ENCODE data around the gene PARVB.

PARVB gene

DNA sequence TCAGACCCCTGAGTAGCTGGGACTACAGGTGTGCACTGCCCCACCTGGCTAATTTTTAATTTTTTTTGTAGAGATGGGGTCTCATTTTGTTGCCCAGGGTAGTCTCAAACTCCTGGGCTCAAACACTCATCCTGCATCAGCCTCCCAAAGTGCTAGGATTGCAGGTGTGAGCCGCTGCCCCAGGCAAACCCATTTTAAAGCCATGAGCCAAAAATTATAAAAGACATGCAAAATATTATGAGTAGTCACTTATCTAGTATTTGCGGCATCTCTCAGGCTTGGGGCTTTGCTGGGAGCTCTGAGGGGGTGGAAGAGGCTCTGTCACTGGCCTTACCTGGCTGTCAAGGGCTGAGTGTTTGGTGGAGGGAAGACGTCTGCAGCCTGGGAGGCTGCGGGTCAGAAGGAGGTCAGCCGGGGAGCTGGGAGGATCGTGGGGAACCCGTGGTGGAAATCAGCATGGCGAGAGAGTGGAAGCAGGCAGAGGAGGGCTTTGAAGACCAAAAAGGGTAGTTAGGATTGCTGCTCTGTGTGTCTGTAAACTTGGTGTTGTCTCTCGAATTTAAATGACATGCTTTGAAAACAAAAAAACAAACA is 87.6 kb downstream of the PARVB start:
- no peak for ATAC-seq

DNA sequence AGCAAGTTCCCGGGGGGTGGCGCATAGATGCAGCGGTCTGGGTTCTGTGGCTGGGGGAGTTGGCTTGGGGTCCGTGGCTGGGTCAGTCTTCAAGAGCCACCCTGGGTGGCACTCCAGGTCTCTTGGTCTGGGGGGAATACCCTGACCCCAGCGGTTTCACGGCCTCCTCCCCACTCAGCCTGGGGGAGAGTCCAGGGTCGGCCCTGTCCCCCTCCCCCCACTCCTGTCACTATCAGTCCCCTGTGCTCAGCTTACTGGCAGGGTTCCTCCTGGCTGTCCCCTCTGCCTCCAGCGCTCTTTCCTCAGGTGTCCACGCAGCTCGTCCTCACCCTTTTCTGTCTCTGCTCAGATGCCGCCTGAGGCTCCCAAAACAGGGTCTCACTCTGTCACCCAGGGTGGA is 88.1 kb downstream of the PARVB start:
- no peak for ATAC-seq

DNA sequence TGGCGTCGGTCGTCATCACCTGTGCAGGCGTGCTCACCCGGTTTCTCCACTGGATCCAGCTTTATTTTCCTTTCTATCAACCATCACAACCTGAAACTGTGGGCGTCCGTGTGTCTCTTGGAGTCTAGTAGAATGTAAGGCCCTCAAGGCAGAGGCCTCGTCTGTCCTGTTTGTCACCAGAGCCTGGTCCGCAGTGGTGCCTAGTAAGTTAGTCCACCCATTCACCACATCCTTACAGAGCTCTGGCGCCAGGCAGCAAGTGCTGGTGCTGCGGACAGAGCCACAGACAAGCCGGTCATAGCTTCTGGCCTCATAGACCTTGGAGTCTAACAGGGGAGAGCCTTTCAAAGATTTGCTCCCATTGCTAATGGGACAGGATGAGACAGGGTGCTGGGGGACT is 92.2 kb downstream of the PARVB start:
- no peak for ATAC-seq

DNA sequence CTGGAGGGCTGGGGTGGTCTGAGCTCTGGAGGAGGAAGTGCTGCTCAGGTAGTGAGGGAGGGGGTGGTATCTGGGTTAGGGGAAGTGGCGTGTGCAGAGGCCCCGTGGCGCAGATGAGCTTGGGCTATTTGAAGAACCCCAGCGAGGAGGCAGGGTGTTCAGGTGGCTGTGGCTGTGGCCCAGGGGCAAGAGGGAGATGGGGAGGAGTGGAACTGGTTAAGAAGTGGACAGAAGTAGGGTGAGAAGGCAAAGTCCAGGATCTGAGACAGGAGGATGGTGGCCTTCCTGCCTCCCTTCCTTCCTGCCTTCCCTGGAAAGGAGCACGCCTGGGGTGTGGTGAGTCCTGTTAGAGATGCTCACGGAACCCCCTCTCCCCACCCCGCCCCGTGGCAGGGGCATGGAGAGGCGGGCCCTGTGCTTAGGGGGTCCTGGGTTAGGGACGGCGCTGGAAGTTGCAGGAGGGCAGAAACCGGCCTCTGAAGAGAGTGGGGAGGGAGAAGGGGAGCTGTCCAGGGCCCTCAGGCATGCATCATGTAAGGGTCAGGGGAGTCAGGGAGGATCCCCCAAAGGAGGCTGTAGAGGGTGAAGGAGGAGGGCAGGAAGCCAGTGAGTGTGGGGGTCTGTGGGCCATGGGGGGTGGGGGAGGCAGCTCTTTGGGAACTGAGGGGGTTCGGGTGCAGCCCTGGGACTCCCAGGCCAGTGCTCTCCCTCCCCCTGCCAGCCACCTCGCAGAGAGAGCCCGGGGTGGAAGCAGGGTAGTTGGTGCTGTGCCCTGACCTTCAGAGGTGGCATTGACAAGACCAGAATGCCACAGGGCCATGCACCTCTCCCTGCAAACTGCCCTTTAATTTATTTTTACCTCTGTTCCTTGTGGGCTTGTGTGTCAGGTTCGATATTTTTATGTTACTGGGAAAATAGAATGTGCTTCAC is 92.9 kb downstream of the PARVB start:
- no peak for ATAC-seq

DNA sequence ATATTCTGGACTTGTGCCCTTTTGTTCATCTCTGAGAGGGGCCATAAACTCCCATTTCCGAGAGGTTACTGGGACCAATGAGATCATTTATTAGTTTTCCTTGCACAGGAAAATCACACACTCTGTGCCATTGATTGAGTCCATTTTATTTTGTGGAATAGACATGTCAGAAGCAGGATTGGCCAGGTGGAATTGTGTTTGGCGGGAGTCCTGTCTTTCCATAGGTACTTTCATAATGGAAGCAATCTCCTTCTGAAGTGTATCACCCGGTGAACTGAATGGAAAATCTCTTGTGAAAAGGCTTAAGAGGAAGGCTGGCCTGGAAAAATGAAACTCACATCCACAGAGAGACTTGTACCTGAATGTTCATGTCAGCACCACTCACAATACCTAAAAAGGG is 93.6 kb downstream of the PARVB start:
- ATAC-seq = no peak

DNA sequence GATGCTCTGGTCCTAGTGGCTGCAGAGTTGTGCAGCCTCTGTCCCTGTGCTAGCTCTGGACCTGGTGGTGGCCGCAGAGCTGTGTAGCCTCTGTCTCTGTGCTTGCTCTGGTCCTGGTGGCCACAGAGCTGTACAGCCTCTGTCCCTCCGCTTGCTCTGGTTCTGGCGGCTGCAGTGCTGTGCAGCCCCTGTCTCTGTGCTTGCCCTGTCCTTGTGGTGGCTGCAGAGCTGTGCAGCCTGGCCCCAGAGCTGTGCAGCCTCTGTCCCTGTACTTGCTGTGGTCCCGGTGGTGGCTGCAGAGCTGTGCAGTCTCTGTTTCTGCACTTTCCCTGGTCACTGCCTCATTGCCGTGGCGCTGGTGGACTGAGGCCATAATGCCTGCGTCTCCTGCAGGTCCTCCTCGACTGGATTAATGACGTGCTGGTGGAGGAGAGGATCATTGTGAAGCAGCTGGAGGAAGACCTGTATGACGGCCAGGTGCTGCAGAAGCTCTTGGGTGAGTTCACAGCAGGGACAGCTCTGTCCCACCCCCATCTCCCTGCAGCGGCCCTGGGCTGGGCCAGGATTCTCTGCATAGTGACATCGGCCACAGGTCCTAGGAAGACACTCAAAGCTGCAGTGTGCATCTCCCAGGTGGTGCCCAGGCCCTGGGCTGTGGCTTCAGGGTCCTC is 94.7 kb downstream of the PARVB start:
- ATAC-seq = no peak

DNA sequence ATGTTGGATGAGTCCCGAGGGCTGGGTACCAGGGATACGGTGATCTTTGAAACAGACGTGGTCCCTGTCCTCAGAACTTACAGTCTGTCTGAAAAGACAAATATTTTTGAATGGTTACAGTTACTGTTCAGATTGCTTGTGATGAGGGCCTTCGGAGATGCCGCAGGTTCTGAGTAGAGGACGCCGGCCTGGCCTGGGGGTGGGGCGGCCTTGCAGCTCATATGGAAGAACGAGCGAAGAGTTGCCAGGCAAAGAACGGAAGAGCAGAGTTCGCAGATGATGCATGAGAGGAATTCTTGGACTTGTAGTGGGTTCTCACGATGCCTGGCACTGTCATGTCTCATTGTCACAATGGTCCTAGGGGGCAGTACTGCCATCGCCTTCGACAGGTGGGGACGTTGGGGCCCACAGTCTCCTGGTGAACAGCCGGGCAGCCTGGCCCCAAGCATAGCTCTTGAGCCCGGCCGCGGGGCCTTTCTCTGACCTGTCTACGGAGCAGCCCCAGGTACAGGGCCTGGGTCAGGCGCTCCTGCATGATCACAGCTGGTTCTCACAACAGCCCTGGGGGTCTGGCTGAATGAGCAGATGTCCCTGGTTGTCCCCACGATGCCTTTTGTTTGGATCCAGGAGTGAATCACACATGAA is 95.7 kb downstream of the PARVB start:
- ATAC-seq = no peak

DNA sequence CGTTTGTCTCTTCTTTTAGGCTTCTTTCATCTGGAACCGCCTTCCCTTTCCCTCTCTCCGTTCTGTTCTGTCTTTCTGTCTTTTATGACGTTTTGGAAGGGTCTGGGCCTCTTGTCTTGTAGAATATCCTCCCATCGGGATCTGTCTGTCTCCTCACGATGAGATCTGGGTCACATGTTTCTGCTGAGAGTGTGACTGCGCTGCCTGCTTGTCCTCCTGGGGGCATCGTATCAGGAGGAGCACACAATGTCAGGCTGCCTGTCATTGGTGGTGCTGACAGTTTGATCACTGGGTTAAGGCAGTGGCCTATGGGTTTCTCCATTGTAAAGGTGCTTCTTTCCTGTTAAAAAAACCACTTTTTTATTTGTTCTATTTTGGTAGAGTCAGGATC is 96.2 kb downstream of the PARVB start:
- no peak for ATAC-seq

DNA sequence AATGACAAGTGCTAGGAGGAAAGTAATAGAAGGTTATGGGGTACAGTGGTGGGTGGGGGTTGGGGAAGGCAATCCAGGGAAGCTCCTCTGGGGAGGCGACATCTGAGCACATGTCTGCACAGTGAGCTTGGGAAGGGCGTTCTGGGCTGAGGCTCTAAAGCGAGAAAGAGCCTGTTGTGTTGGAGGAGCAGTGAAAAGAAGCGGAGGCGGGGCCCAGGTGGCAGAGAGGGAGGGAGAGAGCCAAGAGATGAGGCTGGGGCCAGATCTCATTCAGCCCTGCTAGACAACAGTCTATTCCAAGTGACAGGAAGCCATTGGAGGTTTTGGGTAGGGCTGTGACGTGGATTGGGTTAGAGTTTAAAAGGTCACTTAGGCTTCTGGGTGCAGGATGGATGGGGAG is 101.3 kb downstream of the PARVB start:
- no peak for ATAC-seq

DNA sequence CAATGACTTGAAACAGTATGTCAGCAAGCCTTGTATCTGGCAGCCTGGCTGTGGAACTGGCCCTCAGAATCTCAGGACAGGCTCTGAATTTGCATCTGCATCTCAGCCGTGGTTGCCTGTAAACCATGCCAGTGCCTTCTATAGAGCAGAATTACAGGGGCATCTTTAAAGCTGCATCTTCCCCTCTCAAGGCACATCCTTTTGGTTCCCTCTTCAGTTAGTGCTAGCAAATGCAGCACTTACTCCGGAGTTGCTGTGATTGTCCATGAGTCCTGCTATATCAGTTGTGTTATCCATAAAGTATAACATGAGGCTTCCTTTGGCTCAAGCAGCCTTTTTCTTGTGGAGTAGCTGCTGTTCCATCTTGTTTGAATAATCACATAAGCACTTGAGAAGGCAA is 102.7 kb downstream of the PARVB start:
- ATAC-seq = no peak

DNA sequence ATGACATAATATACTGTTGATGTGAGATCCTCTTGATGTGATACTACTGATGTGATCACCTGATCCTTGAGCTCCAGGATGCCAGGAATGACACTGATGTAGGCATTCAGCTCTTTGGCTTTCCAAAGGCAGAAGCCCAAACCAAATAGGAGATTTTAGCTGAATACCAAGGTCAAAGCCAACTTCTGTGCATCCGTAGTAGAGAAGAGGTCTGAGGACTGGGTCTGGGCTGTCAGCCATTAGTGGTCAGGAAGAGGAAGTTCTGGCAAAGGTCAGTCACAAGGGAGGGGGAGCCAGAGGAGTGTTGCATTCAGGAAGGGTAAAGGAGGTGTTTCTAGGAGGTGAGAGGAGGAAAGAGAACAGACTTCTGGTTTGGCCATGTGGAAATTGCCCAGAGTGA is 103.3 kb downstream of the PARVB start:
- no peak for ATAC-seq

DNA sequence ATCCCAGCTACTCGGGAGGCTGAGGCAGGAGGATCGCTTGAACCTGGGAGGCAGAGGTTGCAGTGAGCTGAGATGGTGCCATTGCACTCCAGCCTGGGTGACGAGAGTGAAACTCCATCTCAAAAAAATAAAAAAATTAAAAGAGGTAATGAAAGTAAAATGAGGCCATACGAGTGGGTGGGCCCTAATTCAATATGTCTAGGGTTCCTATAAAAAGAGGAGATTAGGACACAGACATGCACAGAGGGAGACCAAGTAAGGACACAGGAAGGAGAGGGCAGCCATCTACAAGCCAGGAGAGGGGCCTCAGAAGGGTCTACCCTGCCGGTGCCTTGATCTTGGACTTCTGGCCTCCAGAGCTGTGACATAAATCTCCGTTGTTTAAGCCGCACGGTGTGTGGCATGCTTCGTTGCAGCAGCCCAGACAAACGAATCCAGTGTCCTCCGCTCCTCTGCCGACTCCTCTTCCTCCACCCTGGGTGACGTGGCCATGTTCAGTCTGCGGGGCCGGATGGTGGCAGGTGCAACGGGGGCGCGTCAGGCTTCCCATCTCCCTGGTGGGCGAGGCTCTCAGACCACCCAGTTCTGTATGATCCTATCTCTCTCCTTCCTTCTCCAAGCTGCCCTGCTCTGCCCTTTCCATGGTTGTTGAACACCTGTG is 105.0 kb downstream of the PARVB start:
- no peak for ATAC-seq

DNA sequence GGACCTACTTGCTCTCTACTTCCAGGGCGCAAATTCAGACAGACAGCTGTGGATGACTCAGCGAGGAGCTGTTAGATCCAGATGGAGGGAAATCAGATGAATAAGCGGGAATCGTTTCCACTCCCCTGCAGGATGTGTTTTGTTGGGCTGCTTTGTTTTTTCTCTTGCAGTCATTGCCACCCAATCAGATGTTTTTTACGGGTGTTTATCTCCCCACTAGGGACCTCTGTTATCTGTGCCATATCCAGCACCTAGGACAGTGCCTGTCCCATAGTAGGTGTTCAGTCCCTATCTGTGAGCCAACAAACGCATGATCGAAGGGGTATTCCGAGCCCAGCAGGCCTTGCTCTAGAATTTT is 105.5 kb downstream of the PARVB start:
- no peak for ATAC-seq

DNA sequence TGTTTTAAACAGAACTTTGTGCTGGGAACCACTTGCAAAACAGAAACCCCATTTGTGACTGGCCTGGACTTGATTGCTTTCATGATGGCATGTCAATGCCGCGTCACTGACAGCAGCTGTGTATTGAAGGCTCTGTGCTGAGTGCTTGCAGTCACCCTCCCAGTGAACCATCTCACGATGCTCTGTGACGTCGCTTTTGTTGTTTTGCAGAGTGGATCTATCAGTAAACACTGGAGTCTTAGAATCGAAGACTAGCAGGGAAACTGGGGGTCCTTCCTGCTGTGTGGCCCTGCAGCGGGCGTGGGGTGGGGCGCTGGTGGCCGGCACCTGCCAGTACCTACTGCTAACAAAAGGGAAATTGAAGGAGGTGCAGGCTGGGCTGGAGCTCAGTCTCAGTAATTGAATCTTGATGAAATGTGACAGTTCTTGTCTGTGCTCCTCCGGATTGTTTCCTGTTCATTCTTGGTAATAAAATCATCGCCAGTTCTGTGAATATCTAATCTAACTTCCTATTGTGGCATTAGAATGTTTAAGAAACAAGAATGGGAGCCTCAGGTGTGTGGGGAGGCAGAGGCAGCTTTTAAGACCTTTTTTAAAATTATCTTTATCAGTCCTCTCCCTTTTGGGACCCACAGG is 106.1 kb downstream of the PARVB start:
- peak in 1 of 2 donors; percentile 36 for ATAC-seq

DNA sequence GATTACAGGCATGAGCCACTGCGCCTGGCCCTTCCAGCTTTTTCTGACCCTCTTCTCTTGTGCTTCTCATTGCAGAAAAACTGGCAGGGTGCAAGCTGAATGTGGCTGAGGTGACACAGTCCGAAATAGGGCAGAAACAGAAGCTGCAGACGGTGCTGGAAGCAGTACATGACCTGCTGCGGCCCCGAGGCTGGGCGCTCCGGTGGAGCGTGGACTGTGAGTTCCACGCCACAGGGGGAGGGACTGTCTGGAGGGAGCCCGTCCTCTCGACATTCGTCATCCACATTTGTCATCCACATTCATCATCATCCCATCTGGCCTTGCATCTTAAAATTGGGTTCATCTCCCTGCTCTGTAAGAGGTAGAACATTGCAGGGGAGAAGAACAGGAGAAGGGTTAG is 107.3 kb downstream of the PARVB start:
- no peak for ATAC-seq

DNA sequence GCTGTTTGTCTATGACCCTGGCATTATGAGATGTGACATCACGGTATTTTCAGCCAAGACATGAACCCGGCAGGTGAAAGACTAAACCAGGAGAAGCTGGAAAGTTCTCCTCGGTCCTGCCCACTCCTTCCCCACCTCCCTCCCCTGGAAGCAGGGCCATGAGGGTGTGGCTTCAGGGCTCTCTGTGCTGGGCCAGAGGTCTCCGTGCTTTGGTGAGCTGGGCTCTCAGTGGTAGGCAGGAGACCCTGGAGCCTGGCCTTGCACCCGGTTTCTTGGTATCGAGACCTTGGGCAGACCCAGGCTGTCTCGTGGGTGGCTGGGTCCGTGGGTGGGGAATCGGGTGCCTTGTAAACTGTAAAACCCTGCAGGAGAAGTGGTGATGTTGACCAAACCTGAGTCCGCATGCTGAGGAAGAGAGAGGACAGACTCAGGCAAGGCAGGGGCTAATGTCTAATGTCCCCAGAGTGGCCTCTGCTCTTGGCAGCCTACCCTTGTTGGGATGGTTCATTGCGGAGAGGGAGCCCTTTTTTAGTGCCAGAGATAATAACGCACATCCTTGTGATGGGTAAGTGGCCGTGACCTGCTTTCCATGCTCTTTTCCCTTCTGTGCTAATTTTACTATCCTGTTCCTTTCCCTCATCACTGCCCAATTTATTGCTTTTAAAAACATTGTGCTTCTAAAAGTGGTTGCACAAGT is 108.0 kb downstream of the PARVB start:
- ATAC-seq = no peak

DNA sequence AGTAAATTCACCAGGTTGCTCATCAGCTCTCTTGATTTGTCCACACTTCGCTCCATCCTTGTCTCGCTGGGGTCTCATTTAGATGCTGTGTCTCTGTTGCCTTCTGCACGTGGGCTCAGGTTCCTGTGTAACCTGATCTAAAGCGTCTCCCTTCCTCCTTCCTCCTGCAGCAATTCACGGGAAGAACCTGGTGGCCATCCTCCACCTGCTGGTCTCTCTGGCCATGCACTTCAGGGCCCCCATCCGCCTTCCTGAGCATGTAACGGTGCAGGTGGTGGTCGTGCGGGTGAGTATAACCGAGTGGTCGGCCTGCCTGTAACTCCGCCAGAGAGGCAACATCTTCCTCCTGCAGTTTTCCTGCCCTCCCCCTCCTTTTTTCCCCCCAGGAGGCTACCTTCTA is 108.6 kb downstream of the PARVB start:
- ATAC-seq = no peak

DNA sequence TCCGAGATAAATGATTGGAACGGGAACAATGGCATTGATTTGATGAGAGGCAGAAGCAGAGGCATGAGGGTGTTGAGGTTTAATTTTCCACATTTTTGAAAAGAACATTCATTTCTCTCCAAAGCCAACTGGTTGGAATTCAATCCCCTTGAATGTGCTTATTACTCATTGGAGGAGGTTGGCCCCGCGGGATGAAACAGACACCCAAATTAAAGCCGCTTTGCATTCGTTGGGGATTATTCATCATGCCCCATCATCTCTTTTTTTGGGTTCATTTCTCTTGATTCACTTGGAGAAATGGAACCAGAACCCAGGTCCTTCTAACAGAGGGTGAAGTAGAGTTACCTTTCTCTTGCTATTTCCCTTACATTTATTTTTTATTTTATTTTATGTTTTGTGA is 109.1 kb downstream of the PARVB start:
- no peak for ATAC-seq

DNA sequence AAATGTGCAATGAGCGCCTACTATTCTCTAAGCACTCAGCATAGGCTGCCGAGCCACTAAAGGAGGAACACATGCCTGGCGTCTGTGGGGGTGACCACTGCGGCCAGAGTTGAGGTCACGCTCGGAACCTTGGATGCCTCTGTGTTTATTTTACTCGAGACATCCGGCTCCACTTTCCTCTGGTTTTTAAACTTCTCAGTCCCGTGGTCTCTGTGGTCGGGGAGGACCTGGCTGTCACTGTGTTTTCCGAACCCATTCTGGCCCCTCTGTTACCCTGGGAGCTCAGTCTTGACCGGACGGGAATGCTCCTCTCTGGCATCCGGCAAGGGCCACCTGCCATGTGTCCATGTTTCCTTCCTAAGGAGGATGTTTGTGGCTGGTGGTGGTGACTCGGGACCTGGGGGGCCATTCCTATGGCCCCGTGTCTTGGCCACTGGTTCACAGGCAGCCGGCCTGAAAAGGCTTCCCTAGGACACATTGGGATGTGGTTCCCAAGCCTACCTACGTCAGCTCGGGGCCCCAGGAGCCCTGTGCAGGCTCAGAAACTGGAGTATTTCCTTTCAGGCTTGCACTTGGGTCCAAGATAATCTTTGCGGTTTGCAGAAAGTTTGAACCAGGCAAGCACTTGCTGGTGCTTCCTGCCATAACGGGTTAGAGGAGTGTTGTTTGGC is 109.9 kb downstream of the PARVB start:
- no peak for ATAC-seq

DNA sequence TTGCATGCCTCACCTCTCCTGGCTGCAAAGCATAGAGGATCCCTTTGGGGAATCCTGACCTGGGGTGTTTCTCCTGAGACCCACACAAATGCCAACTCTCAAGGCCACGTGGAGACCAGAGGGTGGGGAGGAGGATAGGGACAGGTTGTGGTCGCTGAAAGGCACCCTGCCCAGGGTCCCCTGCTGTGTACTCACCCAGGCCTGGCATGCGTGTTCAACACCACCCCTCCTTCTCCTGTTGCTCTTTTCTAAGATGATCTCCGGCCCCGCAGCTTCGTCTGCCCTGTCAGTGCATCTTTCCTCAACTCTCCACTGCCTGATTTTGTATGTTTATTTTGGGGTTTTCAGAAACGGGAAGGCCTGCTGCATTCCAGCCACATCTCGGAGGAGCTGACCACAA is 112.0 kb downstream of the PARVB start:
- ATAC-seq = no peak

DNA sequence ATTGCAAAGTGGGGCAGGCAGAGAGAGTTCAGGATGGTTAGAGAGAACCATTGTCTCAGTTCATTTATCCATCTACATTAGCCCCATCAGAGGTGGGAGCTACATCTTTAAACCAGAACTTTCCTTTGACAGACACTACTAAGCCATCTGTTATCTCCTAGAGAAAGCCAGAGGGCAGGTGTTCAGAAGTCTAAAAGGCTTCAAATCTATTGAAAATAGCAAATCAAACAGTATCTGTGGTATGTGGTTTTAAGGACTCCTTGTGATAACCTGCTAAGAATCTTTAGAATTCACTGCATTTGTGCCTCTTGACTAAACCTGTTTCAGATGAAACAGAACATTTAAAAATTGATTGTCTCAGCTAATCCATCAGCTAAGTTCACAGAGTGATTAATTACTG is 112.7 kb downstream of the PARVB start:
- ATAC-seq = no peak

All from activated CD4-positive, CD25-positive, alpha-beta regulatory T cell treated with anti-CD3 and anti-CD28 coated beads, Interleukin-2, amount 50 U/mL, for 24 hours (primary cell).